GM19239 (cell line): ENCODE measurements around the gene MAP3K14.

Experiments
- DNase-seq: peaks from one replicate; pipeline ENCODE4 v3.0.0; 2011; ENCODE audit warnings: low spot score; ENCODE audit not compliant: insufficient read length
- FAIRE-seq: peaks from 2 replicates; lab custom pipeline; 2011; peaks lifted over from hg19 to GRCh38; lab: Jason Lieb, UNC

The MAP3K14 gene

GRCh38 chr17:45318561-45319230, 1.9 kb upstream of the MAP3K14 start:
- no peak for FAIRE-seq
- DNase-seq: no peak

GRCh38 chr17:45317111-45317928, 500 bp upstream of the MAP3K14 start:
- peak; percentile 96 for FAIRE-seq
- DNase-seq: peak; percentile 90

DNA sequence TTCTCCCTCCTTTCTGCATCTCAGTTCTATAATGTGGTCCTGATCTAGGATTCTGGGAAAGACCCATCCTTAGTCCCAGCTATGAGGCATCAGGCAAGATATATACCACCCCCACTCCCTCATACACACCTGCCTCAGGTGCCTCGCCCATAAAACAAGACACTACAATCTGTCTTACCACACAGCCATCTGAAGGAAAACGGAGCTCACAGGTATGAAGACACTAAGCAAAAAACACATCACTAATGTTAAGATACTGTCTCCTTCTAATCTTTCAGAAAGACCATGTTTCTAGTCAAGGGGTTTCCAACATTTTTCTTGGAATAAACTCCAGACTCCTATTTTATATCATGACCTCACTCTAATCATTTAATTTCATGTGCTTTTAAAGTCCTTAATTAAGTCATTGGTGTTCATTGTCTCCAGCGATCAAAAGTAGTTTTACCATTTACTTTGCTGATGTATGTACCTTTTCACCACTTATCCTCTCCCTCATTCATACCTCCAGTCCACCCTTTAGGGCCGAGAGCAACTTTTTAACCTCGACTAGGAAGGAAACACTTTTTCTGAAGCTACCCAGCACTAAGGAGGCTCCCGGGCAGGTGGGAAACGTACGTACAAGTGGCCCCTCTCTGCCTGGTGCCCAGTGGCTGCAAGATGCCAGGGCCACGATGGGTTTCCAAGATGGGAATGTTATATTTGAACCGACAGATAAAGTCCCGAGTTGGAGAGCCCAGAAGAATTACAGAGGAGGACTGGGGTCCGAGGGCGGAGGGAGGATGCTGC, 979 bp downstream of the MAP3K14 start:
- FAIRE-seq (peak; percentile 48), DNase-seq (no peak)

- FAIRE-seq: peak; percentile 89
Observed at GRCh38 chr17:45314741-45315647, 1.8 kb downstream of the MAP3K14 start.

GRCh38 chr17:45313996-45314740, 2.7 kb downstream of the MAP3K14 start:
- peak; percentile 83 for FAIRE-seq

More at GRCh38 chr17:45314741-45315647, 1.8 kb downstream of the MAP3K14 start:
- no peak for DNase-seq

GRCh38 chr17:45313421-45313771, 3.4 kb downstream of the MAP3K14 start:
- FAIRE-seq (peak; percentile 40), DNase-seq (no peak)

More at GRCh38 chr17:45313996-45314740, 2.7 kb downstream of the MAP3K14 start:
- DNase-seq: no peak

DNA sequence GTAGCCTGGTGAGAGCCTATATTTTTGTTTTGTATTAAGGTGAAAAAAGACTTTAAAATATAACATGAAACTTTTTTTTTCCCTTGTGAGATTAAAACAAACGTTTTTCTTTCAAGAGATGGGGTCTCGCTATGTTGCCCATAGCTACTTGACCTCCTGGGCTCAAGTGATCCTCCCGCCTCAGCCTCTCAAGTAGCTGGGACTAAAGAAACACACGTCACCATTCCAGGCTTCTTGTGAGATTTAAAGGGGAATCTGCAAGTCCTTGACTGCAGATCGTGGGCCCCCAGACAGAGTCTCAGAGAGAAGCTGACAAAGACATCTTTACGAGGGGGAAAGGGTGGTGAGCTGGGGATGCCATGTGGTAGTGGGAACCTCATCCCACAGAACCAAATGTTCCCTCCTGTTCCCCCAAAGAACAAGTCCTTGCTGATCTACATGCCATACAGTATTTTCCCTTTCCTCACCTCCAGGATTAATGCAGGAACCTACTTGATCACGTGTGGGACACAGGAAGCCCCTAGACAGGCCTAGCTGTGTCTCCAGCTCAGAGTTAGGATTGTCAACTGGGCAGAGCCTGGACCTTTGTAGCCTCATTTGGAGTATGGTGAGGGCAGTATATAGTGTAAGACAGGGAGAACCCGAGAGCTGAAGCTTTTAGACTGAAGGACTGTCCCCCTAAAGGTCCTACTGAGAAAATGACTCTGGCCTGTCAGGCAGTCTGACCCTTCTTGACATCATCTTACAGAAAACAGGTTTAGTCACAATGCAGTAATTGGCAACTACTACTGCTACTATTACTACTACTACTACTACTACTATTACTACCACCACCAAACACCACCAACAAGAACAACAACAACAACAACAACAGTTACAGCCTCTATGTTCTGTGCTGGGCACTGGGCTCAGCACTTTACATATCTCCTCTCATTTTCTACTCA, 4.1 kb downstream of the MAP3K14 start:
- no peak for FAIRE-seq
- no peak for DNase-seq

GRCh38 chr17:45311760-45312476, 4.9 kb downstream of the MAP3K14 start:
- peak; percentile 59 for DNase-seq
- FAIRE-seq: peak; percentile 97

DNA sequence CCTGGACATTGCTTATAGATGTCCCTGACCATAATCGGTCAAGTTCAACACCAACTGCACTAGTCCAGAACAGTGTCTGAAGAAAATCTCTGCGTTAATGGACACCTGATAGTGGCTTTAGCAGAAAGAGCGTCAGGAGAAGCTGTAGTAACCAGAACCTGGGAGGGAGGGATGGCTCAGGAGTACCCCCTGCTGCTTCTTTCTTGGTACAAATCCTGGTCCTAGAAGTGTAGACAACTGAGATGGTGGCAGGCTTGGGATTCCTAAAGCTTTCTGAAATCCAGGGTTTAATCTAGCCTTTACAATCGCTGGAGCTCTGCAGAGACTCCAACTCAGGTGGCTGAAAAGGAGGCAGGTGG, 5.4 kb downstream of the MAP3K14 start:
- no peak for DNase-seq
- no peak for FAIRE-seq

GRCh38 chr17:45310380-45311324, 6.2 kb downstream of the MAP3K14 start:
- FAIRE-seq: peak; percentile 60
- DNase-seq: no peak

DNA sequence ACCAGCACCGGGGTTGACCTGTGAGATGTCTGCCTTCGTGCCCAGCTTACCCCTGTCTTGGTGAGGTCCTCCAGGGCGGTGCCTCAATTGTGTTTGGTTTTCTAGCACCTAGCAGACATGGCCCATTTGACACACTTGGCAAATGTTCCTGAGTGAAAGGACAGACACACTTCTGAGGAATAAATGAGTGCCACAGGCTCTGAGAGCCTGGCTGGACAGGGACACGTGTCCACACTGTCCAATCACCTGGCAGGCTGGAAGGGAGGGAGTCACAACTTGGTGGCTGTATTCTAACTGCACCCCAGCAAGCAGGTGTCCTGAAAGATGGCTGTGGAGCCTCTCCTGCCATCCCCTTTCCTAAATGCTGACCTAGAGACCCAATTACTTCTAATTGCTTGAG, 7.4 kb downstream of the MAP3K14 start:
- FAIRE-seq: no peak

DNA sequence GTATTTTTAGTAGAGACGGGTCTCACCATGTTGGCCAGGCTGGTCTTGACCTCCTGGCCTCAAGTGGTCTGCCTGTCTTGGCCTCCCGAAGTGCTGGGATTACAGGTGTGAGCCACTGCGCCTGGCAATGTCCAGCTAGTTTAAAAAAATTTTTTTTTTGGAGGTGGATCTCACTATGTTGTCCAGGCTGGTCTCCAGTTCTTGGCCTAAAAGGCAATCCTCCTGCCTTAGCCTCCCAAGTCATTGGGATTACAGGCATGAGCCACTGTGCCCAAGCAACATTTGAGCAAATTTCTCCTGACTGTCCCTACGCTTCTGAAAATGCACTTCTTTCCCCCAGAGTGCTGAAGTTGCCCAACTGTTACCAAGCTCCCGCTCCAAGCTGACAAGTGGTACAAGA, 8.0 kb downstream of the MAP3K14 start:
- no peak for FAIRE-seq
- no peak for DNase-seq

More for the DNA sequence above, 7.4 kb downstream of the MAP3K14 start:
- DNase-seq: no peak

- FAIRE-seq (no peak), DNase-seq (no peak)
Observed at GRCh38 chr17:45308016-45308365, 8.8 kb downstream of the MAP3K14 start.

- no peak for DNase-seq
- FAIRE-seq: peak; percentile 92
Observed at GRCh38 chr17:45307290-45308015, 9.4 kb downstream of the MAP3K14 start.

GRCh38 chr17:45306623-45307022, 10.2 kb downstream of the MAP3K14 start:
- FAIRE-seq: no peak
- DNase-seq: no peak

DNA sequence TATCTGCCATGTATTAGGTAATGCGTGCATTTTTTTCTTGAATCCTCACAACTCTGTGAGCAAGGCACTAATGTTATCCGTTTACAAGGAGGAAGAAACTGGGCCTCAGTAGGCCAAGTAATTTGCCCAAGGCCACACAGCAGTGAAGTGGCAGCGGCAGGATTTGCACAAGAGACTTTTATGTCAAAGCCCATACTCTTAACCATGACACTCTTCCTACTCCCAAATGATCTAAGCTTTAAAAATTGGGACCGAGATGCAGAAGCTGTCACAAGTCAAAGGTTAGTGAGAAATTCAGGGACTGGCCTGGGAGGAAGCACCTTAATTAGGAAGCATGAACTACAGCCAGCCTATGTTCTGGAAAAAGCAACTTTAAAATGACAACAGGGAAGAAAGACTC, 10.7 kb downstream of the MAP3K14 start:
- no peak for FAIRE-seq

More for the DNA sequence above, 10.7 kb downstream of the MAP3K14 start:
- DNase-seq: no peak
